NCI-H446 treated with DMSO at 0.1 percent for 48 hours (cell line): ENCODE results near the gene POGZ.
A peak's percentile ranks its signal among the peaks of the same experiment; 100 is the strongest.

Experiments
- DNase-seq: peaks from one replicate; lab custom pipeline; 2025; lab: John Stamatoyannopoulos, UW

Gene POGZ, protein sequence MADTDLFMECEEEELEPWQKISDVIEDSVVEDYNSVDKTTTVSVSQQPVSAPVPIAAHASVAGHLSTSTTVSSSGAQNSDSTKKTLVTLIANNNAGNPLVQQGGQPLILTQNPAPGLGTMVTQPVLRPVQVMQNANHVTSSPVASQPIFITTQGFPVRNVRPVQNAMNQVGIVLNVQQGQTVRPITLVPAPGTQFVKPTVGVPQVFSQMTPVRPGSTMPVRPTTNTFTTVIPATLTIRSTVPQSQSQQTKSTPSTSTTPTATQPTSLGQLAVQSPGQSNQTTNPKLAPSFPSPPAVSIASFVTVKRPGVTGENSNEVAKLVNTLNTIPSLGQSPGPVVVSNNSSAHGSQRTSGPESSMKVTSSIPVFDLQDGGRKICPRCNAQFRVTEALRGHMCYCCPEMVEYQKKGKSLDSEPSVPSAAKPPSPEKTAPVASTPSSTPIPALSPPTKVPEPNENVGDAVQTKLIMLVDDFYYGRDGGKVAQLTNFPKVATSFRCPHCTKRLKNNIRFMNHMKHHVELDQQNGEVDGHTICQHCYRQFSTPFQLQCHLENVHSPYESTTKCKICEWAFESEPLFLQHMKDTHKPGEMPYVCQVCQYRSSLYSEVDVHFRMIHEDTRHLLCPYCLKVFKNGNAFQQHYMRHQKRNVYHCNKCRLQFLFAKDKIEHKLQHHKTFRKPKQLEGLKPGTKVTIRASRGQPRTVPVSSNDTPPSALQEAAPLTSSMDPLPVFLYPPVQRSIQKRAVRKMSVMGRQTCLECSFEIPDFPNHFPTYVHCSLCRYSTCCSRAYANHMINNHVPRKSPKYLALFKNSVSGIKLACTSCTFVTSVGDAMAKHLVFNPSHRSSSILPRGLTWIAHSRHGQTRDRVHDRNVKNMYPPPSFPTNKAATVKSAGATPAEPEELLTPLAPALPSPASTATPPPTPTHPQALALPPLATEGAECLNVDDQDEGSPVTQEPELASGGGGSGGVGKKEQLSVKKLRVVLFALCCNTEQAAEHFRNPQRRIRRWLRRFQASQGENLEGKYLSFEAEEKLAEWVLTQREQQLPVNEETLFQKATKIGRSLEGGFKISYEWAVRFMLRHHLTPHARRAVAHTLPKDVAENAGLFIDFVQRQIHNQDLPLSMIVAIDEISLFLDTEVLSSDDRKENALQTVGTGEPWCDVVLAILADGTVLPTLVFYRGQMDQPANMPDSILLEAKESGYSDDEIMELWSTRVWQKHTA (N-terminal part only)

DNA sequence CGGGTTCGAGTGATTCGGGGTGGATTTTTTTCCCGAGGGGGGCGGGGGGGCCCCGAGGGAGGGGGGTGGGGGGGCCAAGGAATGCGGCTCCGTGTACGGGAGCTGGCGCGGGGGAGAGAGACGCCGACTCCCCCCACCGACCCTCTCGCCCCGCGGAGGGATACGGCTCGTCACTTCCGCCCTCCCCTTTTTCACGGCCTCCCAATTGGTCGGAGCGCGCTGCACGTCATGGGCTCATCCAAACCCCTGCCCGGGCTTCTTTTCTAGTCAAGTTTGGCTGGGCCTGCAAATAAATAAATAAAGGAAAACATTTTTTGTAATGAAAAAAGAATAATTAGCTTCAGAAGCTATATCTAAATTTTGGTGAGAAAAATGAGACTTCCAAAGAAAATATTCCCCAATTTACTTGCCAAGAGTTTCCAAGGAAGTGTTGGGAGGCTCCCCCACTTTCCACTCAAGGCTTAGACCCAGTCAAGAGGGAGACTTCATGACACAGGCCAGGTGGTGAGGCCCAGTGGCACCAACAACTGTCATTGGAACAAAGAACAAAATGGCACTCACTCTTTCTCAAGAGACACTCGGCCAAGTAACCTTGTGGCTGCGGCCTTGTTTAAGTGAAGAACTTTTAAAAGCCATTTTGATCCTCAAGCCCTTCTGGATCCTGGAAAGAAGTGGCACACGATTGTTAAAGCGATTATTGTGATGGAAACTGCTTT lies at the start of gene POGZ:
Gene POGZ (minus strand): TSS at position 164 of the 716 bp plus-strand sequence. CDS start 17,290 bp downstream, outside the sequence.
- DNase-seq: peak; percentile 94

DNA sequence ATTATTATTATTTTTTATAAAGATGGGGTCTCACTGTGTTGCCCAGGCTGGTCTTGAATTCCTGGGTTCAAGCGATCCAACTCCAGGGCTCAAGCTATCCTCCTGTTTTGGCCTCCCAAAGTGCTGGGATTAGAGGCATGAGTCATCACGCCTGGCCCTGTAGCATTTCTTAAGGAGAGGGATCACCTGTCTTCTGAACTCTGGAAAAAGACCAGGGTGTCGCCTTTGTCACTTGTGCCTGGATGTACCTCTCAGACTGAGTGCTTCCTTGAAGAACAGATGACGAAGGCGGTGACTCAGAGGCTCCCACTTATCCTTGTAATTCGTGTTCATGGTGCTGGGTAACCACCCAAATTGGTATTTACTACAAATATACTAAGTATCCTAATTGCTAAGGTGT lies 49.5 kb upstream of the POGZ start:
- DNase-seq: no peak

GRCh38 chr1:151504759-151505158 lies 45.5 kb upstream of the POGZ start:
- no peak for DNase-seq

- DNase-seq: no peak
These were observed 45.0 kb upstream of the POGZ start for GRCh38 chr1:151504252-151504651.

GRCh38 chr1:151502859-151503780 lies 43.8 kb upstream of the POGZ start:
- no peak for DNase-seq

DNA sequence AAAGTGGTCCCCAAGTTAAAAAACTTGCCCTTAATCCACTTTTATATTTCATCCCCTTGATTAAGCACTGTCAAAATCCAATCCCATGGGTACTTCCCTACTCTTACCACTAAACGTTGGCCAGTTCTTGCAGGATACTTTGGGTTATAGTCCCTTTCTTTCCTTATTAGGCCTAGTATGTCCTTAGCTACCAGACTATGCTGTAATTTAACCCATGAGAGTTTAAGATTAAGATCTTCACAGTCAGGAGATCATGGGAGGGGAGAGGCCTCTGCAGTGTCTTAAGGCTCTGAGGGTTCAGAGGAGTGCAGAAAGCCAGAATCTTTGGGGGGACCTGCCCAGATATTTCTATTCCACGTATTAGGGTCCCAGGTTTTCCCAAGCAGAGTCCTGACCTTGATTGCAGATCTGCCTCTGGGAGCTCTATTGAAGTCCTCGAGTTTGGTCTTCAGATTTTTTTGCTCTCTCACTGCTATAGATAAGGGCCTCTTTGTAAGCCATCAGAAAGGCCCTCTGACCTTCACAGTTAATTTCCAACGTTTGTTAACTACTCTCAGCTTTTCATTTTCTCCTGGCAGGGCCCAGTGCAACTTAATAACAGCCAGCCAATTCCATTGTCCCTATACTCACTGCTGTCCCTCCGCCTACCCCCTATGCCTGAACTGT lies 42.9 kb upstream of the POGZ start:
- no peak for DNase-seq

- no peak for DNase-seq
These were observed 42.2 kb upstream of the POGZ start for GRCh38 chr1:151501474-151501873.

GRCh38 chr1:151499930-151500329 lies 40.6 kb upstream of the POGZ start:
- no peak for DNase-seq

- no peak for DNase-seq
These were observed 40.1 kb upstream of the POGZ start for GRCh38 chr1:151499365-151499764.

- no peak for DNase-seq
These were observed 36.0 kb upstream of the POGZ start for GRCh38 chr1:151495316-151495715.

DNA sequence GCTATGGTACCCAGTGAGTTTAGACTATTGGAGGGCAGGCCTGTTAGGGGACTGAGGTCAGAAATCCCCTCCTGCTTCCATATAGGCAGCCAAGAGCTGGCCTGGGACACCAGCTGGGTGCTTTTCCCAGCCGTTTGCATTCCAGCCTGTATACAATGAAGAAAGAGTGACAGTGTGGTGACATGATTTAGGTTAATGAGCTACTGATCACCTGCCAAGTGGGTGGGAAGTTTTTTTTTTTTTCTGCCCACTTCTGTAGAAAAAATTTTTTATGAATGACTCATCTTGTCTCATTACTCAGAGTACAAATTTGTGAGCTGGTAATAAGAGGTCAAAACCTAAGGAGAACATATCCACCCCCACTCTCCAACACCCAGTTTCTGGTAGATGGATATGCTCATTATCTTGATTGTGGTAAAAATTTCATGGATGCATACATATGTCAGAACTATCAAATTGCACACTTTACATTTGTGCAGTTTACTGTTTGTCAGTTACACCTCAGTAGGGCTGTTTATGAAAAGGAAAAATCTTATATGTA lies 35.5 kb upstream of the POGZ start:
- peak; percentile 83 for DNase-seq

- DNase-seq: no peak
These were observed 33.7 kb upstream of the POGZ start for GRCh38 chr1:151493042-151493441.

- DNase-seq: no peak
These were observed 32.8 kb upstream of the POGZ start for GRCh38 chr1:151492120-151492519.

DNA sequence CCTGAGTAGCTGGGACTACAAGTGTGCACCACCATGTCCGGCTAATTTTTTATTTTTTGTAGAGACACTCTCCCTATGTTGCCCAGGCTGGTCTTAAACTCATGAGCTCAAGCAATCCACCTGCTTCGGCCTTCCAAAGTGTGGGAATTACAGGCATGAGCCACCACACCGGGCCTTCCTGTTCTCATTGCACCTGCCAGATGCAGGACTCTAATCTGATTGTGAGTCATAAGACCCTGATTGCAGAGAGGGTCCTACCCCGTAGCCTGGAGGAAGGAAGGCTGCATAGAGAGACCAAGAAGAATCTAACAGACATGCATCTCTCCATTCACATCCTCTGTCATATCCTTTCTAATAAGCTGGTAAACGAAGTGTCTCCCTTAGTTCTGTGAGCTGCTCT lies 32.3 kb upstream of the POGZ start:
- no peak for DNase-seq

DNA sequence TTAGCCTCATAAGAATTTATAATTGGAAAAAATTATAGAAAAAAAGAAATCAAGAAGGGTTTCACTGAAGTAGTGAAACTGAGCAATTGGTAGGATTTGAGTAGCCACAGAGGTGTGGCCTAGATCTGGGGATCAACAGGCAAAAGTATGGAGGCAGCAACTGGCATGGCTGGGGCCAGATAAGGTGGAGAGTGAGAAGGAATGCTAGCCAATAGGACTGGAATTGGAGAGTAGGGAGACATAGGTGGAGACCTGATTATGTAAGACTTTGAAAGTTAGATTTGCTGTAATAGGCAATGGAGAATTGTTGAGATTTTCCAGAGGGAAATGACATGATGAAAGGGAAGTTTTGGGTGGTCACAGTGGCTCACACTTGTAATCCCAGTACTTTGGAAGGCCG lies 27.3 kb upstream of the POGZ start:
- no peak for DNase-seq

DNA sequence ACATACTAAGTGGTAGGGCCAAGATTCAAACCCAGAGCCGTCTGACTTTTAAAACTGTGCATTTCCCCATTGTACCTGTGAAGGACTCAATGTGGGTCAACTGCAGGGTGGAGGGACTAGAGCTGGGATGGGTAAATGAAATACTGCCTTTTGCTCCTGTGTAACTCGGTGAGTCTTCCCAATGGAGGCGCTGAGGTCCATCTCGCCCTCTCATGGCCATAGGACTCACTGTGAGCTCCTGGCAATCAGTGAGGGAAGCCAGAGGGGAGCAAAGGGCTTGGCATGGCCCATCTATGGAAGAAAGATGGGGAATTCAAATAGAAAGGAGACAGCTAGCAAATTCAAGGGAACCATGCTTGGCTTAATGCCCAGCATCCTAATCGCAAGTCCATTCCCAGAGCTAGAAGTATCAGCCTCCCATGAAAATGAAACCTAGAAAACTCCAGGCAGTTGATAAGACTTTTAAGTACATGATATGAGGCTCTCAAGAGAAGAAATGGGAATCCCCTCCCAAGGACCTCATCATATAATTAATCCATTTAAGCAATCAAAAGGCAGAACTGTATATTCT lies 26.5 kb upstream of the POGZ start:
- DNase-seq: no peak

- no peak for DNase-seq
These were observed 22.7 kb upstream of the POGZ start for GRCh38 chr1:151482017-151482416.

- DNase-seq: no peak
These were observed 20.2 kb upstream of the POGZ start for GRCh38 chr1:151479462-151479861.

DNA sequence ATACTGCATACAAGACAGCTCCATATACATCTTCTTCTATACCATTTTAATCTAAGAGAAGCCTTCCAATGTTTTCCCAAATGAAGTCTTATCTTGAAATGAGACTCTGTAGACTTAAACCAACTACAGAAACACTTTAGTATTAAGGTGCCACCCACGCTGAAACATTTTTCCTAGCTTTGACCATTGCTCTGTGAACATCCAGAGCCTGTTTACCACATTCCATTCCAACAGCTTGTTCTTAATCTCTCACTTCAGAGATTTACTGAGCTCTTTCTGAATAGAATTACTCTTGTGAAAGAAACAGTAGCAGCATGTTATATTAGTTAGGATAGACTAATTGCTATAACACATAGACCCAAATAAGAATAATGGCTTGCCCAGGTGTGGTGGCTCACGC lies 19.6 kb upstream of the POGZ start:
- DNase-seq: no peak
